Pancreas (tissue), 10 donors: ENCODE measurements around the gene PAX7. TPM values are rescaled to one million over a fixed set of nuclear protein-coding genes. Genes with fewer than 3 reads are reported as not detected.

Source experiments
- ATAC-seq, 4 donors: fragments of 200-7000 bp; cut with Tn5 transposase; one replicate each; pipeline versions ENCODE4 v1.8.0 to v1.9.1; 2020; ENCODE audit warnings: mild to moderate bottlenecking in 4 of 4, moderate library complexity in 4 of 4
- DNase-seq, 6 donors: peaks; one replicate each; pipeline ENCODE4 v3.0.0-alpha.2; 2020
- FAIRE-seq: peaks from 2 replicates; lab custom pipeline; 2012; peaks lifted over from hg19 to GRCh38; lab: Jason Lieb, UNC
- H3K27ac ChIP-seq, 4 donors: fragments of 200-600 bp; sonication (generic); 1 replicate in 3 of 4; 2 replicates in 1 of 4; pipeline versions ENCODE4 v1.5.0 to v1.8.0; 2020
- H3K27me3 ChIP-seq, 4 donors: fragments of 200-600 bp; one replicate each; pipeline ENCODE4 v1.8.0; 2021
- H3K36me3 ChIP-seq, 3 donors: fragments of 200-600 bp; sonication (generic) in 1 of 3; one replicate each; pipeline versions ENCODE4 v1.5.0 to v1.8.0; 2020 to 2021
- H3K4me1 ChIP-seq, 3 donors: fragments of 200-600 bp; one replicate each; pipeline ENCODE4 v1.8.0; 2021
- H3K4me3 ChIP-seq, 4 donors: fragments of 200-600 bp; sonication (generic) in 2 of 4; one replicate each; pipeline versions ENCODE4 v1.5.0 to v1.8.0; 2020 to 2021
- H3K9me3 ChIP-seq, 4 donors: fragments of 200-600 bp; one replicate each; pipeline ENCODE4 v1.8.0; 2021
- CTCF ChIP-seq, 4 donors: fragments of 200-600 bp; sonication (generic) in 3 of 4; IDR thresholded peaks; one replicate each; pipeline versions ENCODE4 v1.5.0 to v1.8.0; 2021; ENCODE audit warnings: antibody characterized with exemption in 4 of 4
- WGBS, 2 donors: extraction: QIAGEN DNeasy Blood & Tissue Kit; methylation state at CpG; one replicate each; pipeline ENCODE4 v1.1.7; 2013; 5-methylcytosine and 5-hydroxymethylcytosine counted together
- intact Hi-C, 3 donors: fragments of 100-400 bp; cut with DNase I; formaldehyde crosslinking; loops; one replicate each; pipeline versions ENCODE4 v1.11.1 to v1.14.2; 2022
- polyA plus RNA-seq, 2 donors: library from polyadenylated mRNA; stranded (reverse); fragments of 200-250 nt; gene quantifications; one replicate each; pipeline ENCODE4 v1.2.3, GENCODE V29; 2013
- total RNA-seq, 6 donors: library from RNA; stranded (reverse); fragmentation: NEBNext Ultra II Directional in 4 of 6; extraction: Animal tissue kit (Norgen Biotek cat#: 25700) in 4 of 6; gene quantifications; one replicate each; pipeline versions ENCODE4 v1.2.1 to v1.2.4, GENCODE V29; 2021 to 2023
- donor health status: healthy with polysubstance abuse.
- donor health status: DM: no; HTN: no; CAD: no; lungs with moderate emphysema.
- donor health status: DM: no; HTN: no; CAD: no.
- donor health status: control.
- donor health status: control.
- donor health status: Bipolar disorder and iron deficiency.
- donor health status: DM: yes; HTN: yes; CAD: no.
- donor health status: DM: no; HTN: no; CAD: no.
- donor health status: DM: no; HTN: no; CAD: no.
- donor health status: DM: yes; HTN: yes; CAD: no.

PAX7 gene
- total and polyA plus RNA-seq, 8 donors = not detected

GRCh38 chr1:18640228-18641004 is 9.8 kb downstream of the PAX7 start:
- no peak for ATAC-seq
- no peak for DNase-seq
- Histone ChIP-seq H3K27me3 (peaks cover 0 to 72% (median 8%) of the 10 kb centered on the region in 4 donors), H3K36me3 (no peaks in the 10 kb centered on the region), H3K9me3 (no peaks in the 10 kb centered on the region), H3K4me1 (no peaks in the 10 kb centered on the region), H3K27ac (no peak overlapping the region), H3K4me3 (no peak overlapping the region)
- 3 to 4% methylated on average over 41 to 43 of the region's 43 CpGs for WGBS, 2 donors
- no peak for FAIRE-seq
- no peak for TF ChIP-seq CTCF (IDR thresholded peaks at IDR 0.05)
- intact Hi-C loops = no loop called here

- intact Hi-C loops = no loop called here
- Histone ChIP-seq H3K9me3 (no peaks in the 10 kb centered on the region), H3K4me3 (no peak overlapping the region), H3K27ac (no peak overlapping the region), H3K36me3 (no peaks in the 10 kb centered on the region), H3K4me1 (no peaks in the 10 kb centered on the region), H3K27me3 (peaks cover 6 to 64% (median 11%) of the 10 kb centered on the region in 4 donors)
- TF ChIP-seq CTCF (IDR thresholded peaks at IDR 0.05) = no peak
- DNase-seq = no peak
- WGBS, 2 donors = 3 to 5% methylated on average over 49 of the region's 49 CpGs
- no peak for ATAC-seq
- no peak for FAIRE-seq
Observed at GRCh38 chr1:18641005-18641941, 10.6 kb downstream of the PAX7 start.

GRCh38 chr1:18642278-18643095 is 11.8 kb downstream of the PAX7 start:
- FAIRE-seq (no peak), ATAC-seq (no peak), DNase-seq (no peak)
- Histone ChIP-seq H3K27me3 (peaks cover 8 to 59% (median 12%) of the 10 kb centered on the region in 4 donors), H3K36me3 (no peaks in the 10 kb centered on the region), H3K4me3 (no peak overlapping the region), H3K9me3 (no peaks in the 10 kb centered on the region), H3K4me1 (peaks cover 0 to 3% (median 0%) of the 10 kb centered on the region in 3 donors), H3K27ac (no peak overlapping the region)
- intact Hi-C loops = no loop called here
- 3 to 4% methylated on average over 22 of the region's 22 CpGs for WGBS, 2 donors
- no peak for TF ChIP-seq CTCF (IDR thresholded peaks at IDR 0.05)

GRCh38 chr1:18643154-18644012 is 12.7 kb downstream of the PAX7 start:
- WGBS, 2 donors = 1% methylated on average over 64 to 73 of the region's 73 CpGs
- FAIRE-seq (no peak), ATAC-seq (no peak), DNase-seq (no peak)
- Histone ChIP-seq H3K4me1 (peaks cover 0 to 3% (median 0%) of the 10 kb centered on the region in 3 donors), H3K4me3 (no peak overlapping the region), H3K36me3 (no peaks in the 10 kb centered on the region), H3K27ac (no peak overlapping the region), H3K9me3 (no peaks in the 10 kb centered on the region), H3K27me3 (peaks cover 12 to 59% (median 13%) of the 10 kb centered on the region in 4 donors)
- no peak for TF ChIP-seq CTCF (IDR thresholded peaks at IDR 0.05)
- intact Hi-C loops = no loop called here
